AG08396 (cell line): Measurements from ENCODE around the gene CTNND2.
"Not testable (repeated sequence)": the region's sequence is repeated elsewhere in the genome, so short reads cannot be mapped to it uniquely, and the experiment has no call there.

Experiments used
- DNase-seq: peaks from one replicate; pipeline ENCODE4 v3.0.0; 2012; ENCODE audit warnings: low spot score, mixed read lengths

CTNND2 gene

GRCh38 chr5:11467588-11467987, 436.7 kb downstream of the CTNND2 start:
- DNase-seq, result no peak

GRCh38 chr5:11459716-11460115, 444.5 kb downstream of the CTNND2 start:
- no peak for DNase-seq

DNA sequence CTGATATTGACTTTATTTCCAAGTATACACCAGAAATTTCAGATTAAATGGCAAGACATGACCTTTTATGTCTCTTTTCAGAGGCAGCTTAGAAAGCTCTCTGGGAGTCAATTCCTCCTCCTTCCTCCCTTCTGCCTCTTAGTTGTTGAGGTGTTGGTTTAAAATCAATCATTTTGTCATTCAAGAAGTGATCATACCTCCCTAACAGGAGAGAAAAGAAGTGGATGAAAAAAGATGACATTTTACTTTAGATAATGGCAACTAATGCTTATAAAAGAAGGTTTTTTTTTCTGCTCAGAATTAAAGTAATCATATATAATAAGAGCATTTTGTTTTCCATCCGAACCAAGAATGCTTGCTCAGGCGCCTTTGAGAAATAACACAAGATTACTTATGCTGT, 448.7 kb downstream of the CTNND2 start:
- no peak for DNase-seq

DNA sequence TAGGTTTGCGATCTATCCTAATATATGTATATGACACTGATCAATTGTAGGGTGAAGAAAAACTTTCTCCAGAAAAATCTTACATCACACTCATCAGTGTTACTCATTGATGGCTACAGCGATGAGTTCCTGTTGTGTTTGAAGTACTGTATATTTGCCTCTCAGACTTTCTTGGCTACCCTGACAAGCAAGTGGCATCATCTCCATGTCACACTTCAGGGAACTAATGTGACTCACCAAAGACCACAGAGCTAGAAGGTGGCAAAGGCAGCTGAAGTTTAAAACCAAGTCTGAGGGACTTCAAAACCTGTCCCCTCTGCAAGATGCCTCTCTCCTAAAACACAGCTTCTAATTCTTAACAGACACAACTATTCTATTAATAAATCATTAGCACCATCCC, 451.4 kb downstream of the CTNND2 start:
- no peak for DNase-seq

DNA sequence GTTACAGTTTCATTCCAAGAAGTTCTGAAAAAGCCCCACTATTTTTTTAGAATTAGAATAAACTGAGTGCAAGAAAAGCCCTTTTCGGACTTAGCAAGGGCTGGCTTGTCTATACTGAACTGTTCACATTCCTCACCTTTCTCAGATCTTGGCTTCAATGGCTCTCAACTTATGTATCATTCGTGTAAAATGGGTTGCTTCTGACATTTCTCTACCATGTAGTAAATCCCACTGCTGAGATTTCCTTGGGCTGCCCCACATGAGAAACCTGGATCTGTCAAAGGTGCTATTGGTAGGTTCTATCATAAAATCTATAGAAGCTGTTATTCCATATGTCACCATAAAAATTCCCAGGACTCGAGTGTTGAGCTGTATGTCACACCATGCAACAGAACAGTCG, 454.3 kb downstream of the CTNND2 start:
- no peak for DNase-seq

DNA sequence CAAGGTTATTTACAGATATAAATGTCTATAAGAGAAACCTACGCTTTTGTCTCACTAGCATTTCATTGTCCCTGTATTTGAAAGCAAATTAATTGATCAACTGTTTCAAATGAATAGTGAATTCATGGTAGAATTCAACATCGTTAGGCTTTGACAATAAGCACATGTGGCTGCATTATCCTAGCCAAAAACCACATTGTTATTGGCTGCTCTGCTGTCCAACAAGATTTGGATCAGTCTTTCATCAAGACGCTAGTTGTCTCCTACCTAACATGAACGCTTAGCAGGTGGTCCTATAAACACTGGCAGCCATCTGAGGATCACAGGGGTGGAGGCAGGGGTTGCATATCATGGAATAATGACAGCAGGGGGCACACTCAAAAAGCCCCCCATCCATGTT, 455.0 kb downstream of the CTNND2 start:
- DNase-seq, result no peak

GRCh38 chr5:11443831-11444230, 460.4 kb downstream of the CTNND2 start:
- no peak for DNase-seq

DNA sequence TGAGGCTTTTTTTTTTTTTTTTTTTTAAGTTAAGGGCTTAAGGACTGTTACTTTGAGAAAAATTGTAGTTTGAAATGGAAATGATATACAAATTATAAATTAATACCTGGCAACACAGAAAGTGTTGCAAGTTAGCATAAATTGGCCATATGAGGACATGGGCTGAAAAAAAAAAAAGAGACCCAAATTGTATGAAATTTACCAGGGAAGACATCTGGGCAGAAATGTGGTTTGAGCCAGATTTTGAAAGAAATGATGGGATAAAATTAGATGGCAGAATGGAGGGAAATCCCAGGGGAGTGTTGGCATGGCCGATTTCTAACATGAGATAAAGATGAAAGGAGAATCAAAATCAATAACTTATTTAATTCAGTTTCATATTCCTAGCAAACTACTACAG, 472.1 kb downstream of the CTNND2 start:
- no peak for DNase-seq

DNA sequence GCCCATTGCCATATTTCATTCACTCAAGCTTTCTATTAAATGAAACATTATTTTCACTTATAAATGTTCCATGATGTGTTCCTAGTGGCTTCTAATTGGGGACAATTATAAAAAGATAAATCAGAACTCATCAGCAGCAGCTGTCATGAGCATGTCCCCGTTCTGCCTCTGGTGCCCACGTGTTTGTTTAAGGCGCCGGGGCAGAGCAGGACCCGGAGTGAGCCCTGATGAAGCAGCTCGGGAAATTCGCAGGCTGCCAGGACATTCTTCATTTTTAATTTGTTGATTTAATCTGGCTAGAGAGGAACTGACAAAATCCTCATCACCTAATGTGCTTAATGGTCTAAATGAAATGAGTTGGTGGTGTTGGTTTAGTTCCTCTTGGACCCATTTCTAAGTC, 475.0 kb downstream of the CTNND2 start:
- no peak for DNase-seq

GRCh38 chr5:11427569-11427968, 476.7 kb downstream of the CTNND2 start:
- no peak for DNase-seq

DNA sequence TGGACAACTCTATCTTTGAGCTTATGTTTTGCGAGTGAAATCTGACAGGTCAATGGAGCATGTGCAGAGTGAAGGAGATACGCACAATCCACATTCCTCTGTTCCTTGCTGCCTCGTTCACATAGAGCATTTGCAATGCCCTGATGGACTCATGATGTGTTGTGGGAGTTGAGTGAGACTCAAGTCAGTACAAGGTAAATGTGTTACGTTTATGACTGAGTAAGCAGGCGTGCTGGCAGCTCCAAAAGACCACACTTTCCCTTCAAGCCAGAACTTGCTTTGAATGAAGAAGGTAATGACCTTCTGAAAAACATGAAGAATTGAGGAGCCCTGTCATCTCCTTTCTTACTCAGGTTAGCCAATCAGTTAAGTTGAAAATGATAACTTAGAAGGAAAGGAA, 477.8 kb downstream of the CTNND2 start:
- no peak for DNase-seq

- no peak for DNase-seq
Observed at GRCh38 chr5:11422342-11422741, 481.9 kb downstream of the CTNND2 start.

GRCh38 chr5:11420969-11421368, 483.3 kb downstream of the CTNND2 start:
- DNase-seq, result no peak

DNA sequence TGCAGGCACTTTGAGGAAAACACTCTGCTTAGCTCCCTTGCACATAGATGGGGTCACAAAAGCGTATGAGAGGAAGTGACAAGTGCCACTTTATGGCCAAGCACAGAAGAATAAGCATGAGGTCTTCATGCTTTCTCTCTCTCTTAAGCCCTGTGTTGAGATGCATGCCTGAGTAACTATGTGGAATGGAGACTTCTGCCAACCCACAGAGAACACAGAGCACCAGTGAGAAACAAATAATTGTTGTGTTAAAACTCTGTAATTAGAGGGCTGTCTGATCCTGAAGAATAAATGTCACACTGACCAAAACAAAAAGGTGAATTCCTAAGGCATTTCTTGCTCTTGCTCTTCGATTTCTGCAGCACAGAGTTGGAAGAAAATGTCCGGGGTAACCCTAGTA, 488.5 kb downstream of the CTNND2 start:
- no peak for DNase-seq

DNA sequence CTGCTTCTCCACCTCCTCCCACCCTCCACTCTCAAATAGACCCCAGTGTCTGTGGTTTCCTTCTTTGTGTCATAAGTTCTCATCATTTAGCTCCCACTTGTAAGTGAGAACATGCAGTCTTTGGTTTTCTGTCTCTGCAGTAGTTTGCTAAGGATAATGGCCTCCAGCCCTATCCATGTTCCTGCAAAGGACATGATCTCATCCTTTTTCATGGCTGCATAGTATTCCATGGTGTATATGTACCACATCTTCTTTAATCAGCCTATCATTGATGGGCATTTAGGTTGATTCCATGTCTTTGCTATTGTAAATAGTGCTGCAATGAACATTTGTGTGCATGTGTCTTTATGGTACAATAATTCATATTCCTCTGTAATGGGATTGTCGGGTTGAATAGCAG, 489.5 kb downstream of the CTNND2 start:
- not testable (repeated sequence) for DNase-seq

- DNase-seq, result no peak
Observed at GRCh38 chr5:11411621-11412020, 492.6 kb downstream of the CTNND2 start.

DNA sequence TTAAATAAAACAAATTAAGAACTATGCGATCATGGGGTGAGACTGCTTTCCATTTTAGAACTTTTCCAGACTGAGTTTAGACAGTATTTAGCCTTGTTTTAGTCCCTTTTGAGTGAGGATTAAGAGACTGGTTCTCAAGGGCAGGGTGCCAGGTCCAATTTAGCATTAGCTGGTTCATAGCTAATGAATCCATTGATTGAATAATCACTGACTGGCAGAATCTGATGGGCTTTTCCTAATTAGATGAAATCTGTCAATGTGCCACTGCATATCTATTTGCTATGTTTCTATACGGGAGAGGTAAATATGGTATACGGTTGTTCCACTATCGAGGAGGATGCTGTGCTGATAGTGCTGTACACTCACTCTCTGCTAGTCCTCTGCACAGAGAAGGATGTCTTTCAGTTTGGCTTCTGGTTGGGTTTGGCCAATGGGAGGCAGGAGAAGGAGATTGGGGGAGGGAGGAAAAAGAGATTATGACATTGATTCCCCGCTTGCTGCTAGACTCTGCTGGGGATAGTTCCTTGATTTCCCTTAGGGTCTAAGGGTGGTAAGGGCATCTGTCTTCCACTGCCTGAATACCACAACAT, 496.6 kb downstream of the CTNND2 start:
- DNase-seq, result no peak

GRCh38 chr5:11400316-11400715, 503.9 kb downstream of the CTNND2 start:
- DNase-seq, result no peak

DNA sequence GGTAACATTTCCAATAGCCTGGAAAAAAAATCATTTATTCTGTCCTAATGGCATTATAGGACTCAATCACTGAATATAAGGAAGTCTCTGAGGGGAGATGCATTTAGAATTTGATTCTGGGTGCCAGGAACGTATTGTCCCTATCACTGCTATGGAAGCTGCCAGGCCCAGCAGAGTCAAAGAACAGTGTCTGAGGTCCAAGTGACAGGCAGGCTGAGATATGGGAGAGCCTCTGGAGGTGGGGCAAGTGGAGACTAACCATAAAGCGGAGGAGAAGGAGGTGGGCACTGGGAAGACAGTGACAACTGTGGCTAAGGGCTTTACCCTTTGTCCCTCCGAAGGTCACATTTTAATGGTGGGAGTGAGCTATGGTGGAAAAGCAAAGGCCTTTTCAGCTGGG, 505.5 kb downstream of the CTNND2 start:
- no peak for DNase-seq

DNA sequence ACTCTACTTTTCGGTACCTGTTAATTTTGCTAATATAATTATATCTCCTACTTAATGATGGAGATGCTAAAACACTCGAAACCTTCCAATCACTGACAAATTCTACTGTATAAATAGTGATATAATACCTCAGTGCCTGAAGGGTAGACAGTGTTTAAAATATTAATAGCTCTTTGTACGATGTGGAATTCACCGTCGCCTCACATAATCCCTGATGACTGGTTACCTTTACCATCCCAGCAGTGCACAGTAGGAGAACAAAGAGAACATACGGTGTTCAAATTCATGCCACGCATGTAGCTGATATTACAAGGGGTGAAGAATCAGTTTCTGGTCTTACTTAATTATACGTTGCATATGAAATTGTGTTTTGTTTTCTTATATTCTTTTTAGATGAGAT, 506.7 kb downstream of the CTNND2 start:
- DNase-seq, result no peak

DNA sequence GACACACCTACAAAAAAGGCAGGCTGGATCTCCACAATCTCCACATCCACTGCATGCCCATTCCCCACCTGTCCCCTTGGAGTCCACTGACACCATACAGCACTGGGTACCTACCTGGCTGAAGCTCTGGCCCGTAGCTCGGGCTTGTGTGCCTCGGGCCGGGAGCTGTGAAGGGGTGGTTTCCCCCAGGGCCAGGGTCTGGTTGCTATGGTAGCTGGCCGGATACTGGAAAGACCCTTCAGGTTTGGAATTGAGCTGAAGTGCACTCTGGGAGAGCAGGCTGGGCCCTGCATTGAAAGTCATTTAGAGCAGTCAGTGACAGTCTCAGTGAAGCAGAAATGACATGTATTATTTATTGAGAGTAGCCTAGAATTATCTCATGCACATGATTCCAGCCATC, 507.3 kb downstream of the CTNND2 start:
- no peak for DNase-seq

- DNase-seq, result no peak
Observed at GRCh38 chr5:11394933-11395332, 509.3 kb downstream of the CTNND2 start.

DNA sequence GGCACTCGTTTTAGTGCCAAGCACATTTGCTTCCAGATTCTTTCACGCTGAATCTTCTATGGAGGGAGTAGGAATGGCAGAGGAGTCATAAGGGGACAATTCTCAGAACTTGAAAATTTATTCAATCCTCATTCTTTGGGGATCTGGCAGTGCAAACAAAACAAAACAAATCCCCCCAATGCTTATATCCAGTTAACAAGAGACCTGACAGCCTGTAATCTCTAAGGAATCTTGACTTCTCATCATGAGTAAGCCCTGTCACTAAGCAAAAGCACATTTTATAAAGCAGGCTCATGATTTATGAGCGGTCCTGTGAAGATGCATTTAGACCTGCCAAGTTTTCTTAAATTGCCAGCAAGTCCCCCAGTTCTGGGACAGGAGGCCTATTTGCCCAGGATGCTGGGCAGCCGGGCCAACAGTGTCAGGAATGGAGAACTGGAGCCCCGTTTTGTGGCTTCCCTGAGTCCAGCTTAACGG, 513.9 kb downstream of the CTNND2 start:
- DNase-seq, result no peak

DNA sequence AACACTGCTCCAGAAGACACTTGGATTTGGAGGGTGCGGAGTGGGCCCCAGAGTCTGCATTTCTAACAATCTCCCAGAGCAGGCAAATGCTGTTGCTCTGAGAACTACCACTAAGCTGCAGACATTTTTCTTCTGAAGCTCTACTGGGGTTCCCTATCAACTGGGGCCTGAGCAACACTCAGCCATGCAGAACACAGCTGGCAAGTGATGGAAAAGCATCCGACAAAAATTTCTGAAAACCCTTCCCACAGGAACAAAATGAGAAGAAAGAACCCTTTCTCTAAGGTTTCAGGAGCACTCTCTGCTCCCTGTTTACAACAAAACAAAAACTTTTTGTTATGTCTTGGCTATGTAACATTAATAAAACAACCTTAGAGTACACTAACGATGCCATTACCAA, 516.9 kb downstream of the CTNND2 start:
- DNase-seq, result no peak

DNA sequence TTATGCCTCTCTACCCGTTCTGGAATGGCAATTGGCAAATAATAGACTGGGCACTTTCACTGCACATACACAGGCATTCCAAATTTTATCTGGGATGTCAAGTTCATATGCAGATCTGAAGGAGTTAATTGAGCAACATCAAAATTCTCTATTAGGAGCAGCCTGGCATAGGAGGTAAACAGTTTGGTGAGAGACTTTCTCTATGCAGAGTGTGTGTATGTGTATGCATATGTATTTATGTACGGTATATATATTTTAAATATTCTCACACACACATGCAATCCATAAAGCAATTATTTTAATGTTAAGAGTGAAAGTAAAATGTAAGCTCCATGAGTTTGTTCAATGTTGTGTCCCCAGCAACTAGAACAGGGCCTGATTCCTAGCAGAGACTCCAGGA, 517.8 kb downstream of the CTNND2 start:
- no peak for DNase-seq
